ENCODE results near the gene NCOA3.
"Not testable (repeated sequence)": the region's sequence is repeated elsewhere in the genome, so short reads cannot be mapped to it uniquely, and the experiment has no call there.

The NCOA3 gene

GRCh38 chr20:47506850-47507249 lies 5.2 kb downstream of the NCOA3 start:
- H3K27ac ChIP-seq (ENCODE audit: low read depth, low read length) = no peak overlapping the region
- H2BK15ac ChIP-seq (replicated peaks; ENCODE audit: low read depth) = no peak overlapping the region
- H3K79me1 ChIP-seq (ENCODE audit: low read length) = peaks cover 9% of the 10 kb centered on the region
- no peak overlapping the region for H4K8ac ChIP-seq (ENCODE audit: low read depth, low read length)
- no peak overlapping the region for H3K18ac ChIP-seq (ENCODE audit: low read length)
- H3K56ac ChIP-seq (ENCODE audit: low read length) = no peak overlapping the region
- no peaks in the 10 kb centered on the region for H3K27me3 ChIP-seq (ENCODE audit: insufficient read depth, low read length, poor library complexity)
- no peak overlapping the region for H2AK5ac ChIP-seq (ENCODE audit: low read length)
- H2BK120ac ChIP-seq (ENCODE audit: low read depth, low read length) = no peak overlapping the region
- H3K4me1 ChIP-seq (ENCODE audit: control insufficient read depth, low read depth, low read length) = no peaks in the 10 kb centered on the region
- H3K23ac ChIP-seq (ENCODE audit: low read length) = no peak overlapping the region
- DNase-seq = no peak
- WGBS (ENCODE audit: extremely low coverage, insufficient coverage, low lambda C conversion rate) = no CpG with 5 or more reads among the region's 2 CpGs
- no peak overlapping the region for H4K5ac ChIP-seq (ENCODE audit: low read length)
- H3K9ac ChIP-seq (ENCODE audit: low read length) = no peak overlapping the region
- H3K4ac ChIP-seq (ENCODE audit: low read depth, low read length) = no peak overlapping the region
- H2BK5ac ChIP-seq (ENCODE audit: low read length) = no peak overlapping the region
- H3K36me3 ChIP-seq (ENCODE audit: control insufficient read depth, insufficient read depth, low read length) = no peaks in the 10 kb centered on the region
- peaks cover 38% of the 10 kb centered on the region for H3K79me2 ChIP-seq (ENCODE audit: control insufficient read depth, insufficient read depth, low read length)
- H3K4me2 ChIP-seq (ENCODE audit: low read length) = no peak overlapping the region
- H3K4me3 ChIP-seq (ENCODE audit: low read length) = no peak overlapping the region

GRCh38 chr20:47507275-47507981 lies 5.7 kb downstream of the NCOA3 start:
- not testable (repeated sequence) for H3K4ac ChIP-seq (ENCODE audit: low read depth, low read length); H2AK5ac ChIP-seq (ENCODE audit: low read length); H3K4me3 ChIP-seq (ENCODE audit: low read length)

GRCh38 chr20:47508278-47508677 lies 6.6 kb downstream of the NCOA3 start:
- Histone ChIP-seq H3K27me3 (ENCODE audit: insufficient read depth, low read length, poor library complexity) (no peaks in the 10 kb centered on the region), H3K36me3 (ENCODE audit: control insufficient read depth, insufficient read depth, low read length) (no peaks in the 10 kb centered on the region), H2BK120ac (ENCODE audit: low read depth, low read length) (no peak overlapping the region), H2BK15ac (replicated peaks; ENCODE audit: low read depth) (no peak overlapping the region), H3K4ac (ENCODE audit: low read depth, low read length) (no peak overlapping the region), H3K4me2 (ENCODE audit: low read length) (no peak overlapping the region), H4K5ac (ENCODE audit: low read length) (no peak overlapping the region), H3K18ac (ENCODE audit: low read length) (no peak overlapping the region), H3K4me3 (ENCODE audit: low read length) (no peak overlapping the region), H3K27ac (ENCODE audit: low read depth, low read length) (no peak overlapping the region), H3K56ac (ENCODE audit: low read length) (no peak overlapping the region), H4K8ac (ENCODE audit: low read depth, low read length) (no peak overlapping the region), H3K79me2 (ENCODE audit: control insufficient read depth, insufficient read depth, low read length) (peaks cover 33% of the 10 kb centered on the region), H2BK5ac (ENCODE audit: low read length) (no peak overlapping the region), H3K23ac (ENCODE audit: low read length) (no peak overlapping the region), H2AK5ac (ENCODE audit: low read length) (no peak overlapping the region), H3K9ac (ENCODE audit: low read length) (no peak overlapping the region), H3K4me1 (ENCODE audit: control insufficient read depth, low read depth, low read length) (no peaks in the 10 kb centered on the region), H3K79me1 (ENCODE audit: low read length) (peaks cover 9% of the 10 kb centered on the region)
- DNase-seq = no peak

More at GRCh38 chr20:47507275-47507981, 5.7 kb downstream of the NCOA3 start:
- H3K79me1 ChIP-seq (ENCODE audit: low read length); H3K18ac ChIP-seq (ENCODE audit: low read length); H3K27me3 ChIP-seq (ENCODE audit: insufficient read depth, low read length, poor library complexity); H3K56ac ChIP-seq (ENCODE audit: low read length); H4K8ac ChIP-seq (ENCODE audit: low read depth, low read length); H3K4me1 ChIP-seq (ENCODE audit: control insufficient read depth, low read depth, low read length); H2BK5ac ChIP-seq (ENCODE audit: low read length); H4K5ac ChIP-seq (ENCODE audit: low read length); H3K4me2 ChIP-seq (ENCODE audit: low read length); H3K9ac ChIP-seq (ENCODE audit: low read length); H2BK15ac ChIP-seq (replicated peaks; ENCODE audit: low read depth); H3K27ac ChIP-seq (ENCODE audit: low read depth, low read length); H3K23ac ChIP-seq (ENCODE audit: low read length); H2BK120ac ChIP-seq (ENCODE audit: low read depth, low read length); DNase-seq; H3K36me3 ChIP-seq (ENCODE audit: control insufficient read depth, insufficient read depth, low read length): not testable (repeated sequence)
- H3K79me2 ChIP-seq (ENCODE audit: control insufficient read depth, insufficient read depth, low read length) = peaks cover 38% of the 10 kb centered on the region
- WGBS (ENCODE audit: extremely low coverage, insufficient coverage, low lambda C conversion rate) = no CpG with 5 or more reads among the region's 9 CpGs

- no peak overlapping the region for H3K4ac ChIP-seq (ENCODE audit: low read depth, low read length)
- H4K5ac ChIP-seq (ENCODE audit: low read length) = no peak overlapping the region
- H2BK120ac ChIP-seq (ENCODE audit: low read depth, low read length) = no peak overlapping the region
- H3K36me3 ChIP-seq (ENCODE audit: control insufficient read depth, insufficient read depth, low read length) = no peaks in the 10 kb centered on the region
- H2AK5ac ChIP-seq (ENCODE audit: low read length) = no peak overlapping the region
- H3K27ac ChIP-seq (ENCODE audit: low read depth, low read length) = no peak overlapping the region
- no peak overlapping the region for H3K18ac ChIP-seq (ENCODE audit: low read length)
- H3K9ac ChIP-seq (ENCODE audit: low read length) = no peak overlapping the region
- no peaks in the 10 kb centered on the region for H3K27me3 ChIP-seq (ENCODE audit: insufficient read depth, low read length, poor library complexity)
- DNase-seq = no peak
- H4K8ac ChIP-seq (ENCODE audit: low read depth, low read length) = no peak overlapping the region
- H2BK15ac ChIP-seq (replicated peaks; ENCODE audit: low read depth) = no peak overlapping the region
- H3K23ac ChIP-seq (ENCODE audit: low read length) = no peak overlapping the region
- WGBS (ENCODE audit: extremely low coverage, insufficient coverage, low lambda C conversion rate) = no CpG with 5 or more reads among the region's 6 CpGs
- H3K79me2 ChIP-seq (ENCODE audit: control insufficient read depth, insufficient read depth, low read length) = peaks cover 29% of the 10 kb centered on the region
- no peak overlapping the region for H3K4me3 ChIP-seq (ENCODE audit: low read length)
- H2BK5ac ChIP-seq (ENCODE audit: low read length) = no peak overlapping the region
- H3K4me2 ChIP-seq (ENCODE audit: low read length) = no peak overlapping the region
- H3K56ac ChIP-seq (ENCODE audit: low read length) = no peak overlapping the region
- H3K4me1 ChIP-seq (ENCODE audit: control insufficient read depth, low read depth, low read length) = no peaks in the 10 kb centered on the region
- peaks cover 9% of the 10 kb centered on the region for H3K79me1 ChIP-seq (ENCODE audit: low read length)
Observed at GRCh38 chr20:47509104-47509661, 7.5 kb downstream of the NCOA3 start.

GRCh38 chr20:47509685-47510084 lies 8.0 kb downstream of the NCOA3 start:
- Histone ChIP-seq H2AK5ac (ENCODE audit: low read length) (no peak overlapping the region), H3K9ac (ENCODE audit: low read length) (no peak overlapping the region), H2BK5ac (ENCODE audit: low read length) (no peak overlapping the region), H3K79me1 (ENCODE audit: low read length) (peaks cover 9% of the 10 kb centered on the region), H3K4me2 (ENCODE audit: low read length) (no peak overlapping the region), H3K27ac (ENCODE audit: low read depth, low read length) (no peak overlapping the region), H3K27me3 (ENCODE audit: insufficient read depth, low read length, poor library complexity) (no peaks in the 10 kb centered on the region), H3K4me3 (ENCODE audit: low read length) (no peak overlapping the region), H2BK15ac (replicated peaks; ENCODE audit: low read depth) (no peak overlapping the region), H2BK120ac (ENCODE audit: low read depth, low read length) (no peak overlapping the region), H4K8ac (ENCODE audit: low read depth, low read length) (no peak overlapping the region), H3K18ac (ENCODE audit: low read length) (no peak overlapping the region), H3K36me3 (ENCODE audit: control insufficient read depth, insufficient read depth, low read length) (no peaks in the 10 kb centered on the region), H3K56ac (ENCODE audit: low read length) (no peak overlapping the region), H4K5ac (ENCODE audit: low read length) (no peak overlapping the region), H3K4me1 (ENCODE audit: control insufficient read depth, low read depth, low read length) (no peaks in the 10 kb centered on the region), H3K23ac (ENCODE audit: low read length) (no peak overlapping the region), H3K79me2 (ENCODE audit: control insufficient read depth, insufficient read depth, low read length) (peaks cover 29% of the 10 kb centered on the region), H3K4ac (ENCODE audit: low read depth, low read length) (no peak overlapping the region)
- no CpG with 5 or more reads among the region's 1 CpG for WGBS (ENCODE audit: extremely low coverage, insufficient coverage, low lambda C conversion rate)
- no peak for DNase-seq

GRCh38 chr20:47515843-47516242 lies 14.2 kb downstream of the NCOA3 start:
- Histone ChIP-seq H3K27me3 (ENCODE audit: insufficient read depth, low read length, poor library complexity) (no peaks in the 10 kb centered on the region), H3K4me1 (ENCODE audit: control insufficient read depth, low read depth, low read length) (no peaks in the 10 kb centered on the region), H4K8ac (ENCODE audit: low read depth, low read length) (no peak overlapping the region), H3K4me3 (ENCODE audit: low read length) (no peak overlapping the region), H3K9ac (ENCODE audit: low read length) (no peak overlapping the region), H3K79me1 (ENCODE audit: low read length) (peaks cover 8% of the 10 kb centered on the region), H3K18ac (ENCODE audit: low read length) (no peak overlapping the region), H3K27ac (ENCODE audit: low read depth, low read length) (no peak overlapping the region), H2AK5ac (ENCODE audit: low read length) (no peak overlapping the region), H3K56ac (ENCODE audit: low read length) (no peak overlapping the region), H2BK5ac (ENCODE audit: low read length) (no peak overlapping the region), H3K36me3 (ENCODE audit: control insufficient read depth, insufficient read depth, low read length) (no peaks in the 10 kb centered on the region), H3K4me2 (ENCODE audit: low read length) (no peak overlapping the region), H2BK15ac (replicated peaks; ENCODE audit: low read depth) (no peak overlapping the region), H3K79me2 (ENCODE audit: control insufficient read depth, insufficient read depth, low read length) (peaks cover 11% of the 10 kb centered on the region), H4K5ac (ENCODE audit: low read length) (no peak overlapping the region), H2BK120ac (ENCODE audit: low read depth, low read length) (no peak overlapping the region), H3K4ac (ENCODE audit: low read depth, low read length) (no peak overlapping the region), H3K23ac (ENCODE audit: low read length) (no peak overlapping the region)
- WGBS (ENCODE audit: extremely low coverage, insufficient coverage, low lambda C conversion rate) = no CpG with 5 or more reads among the region's 1 CpG
- DNase-seq = no peak

All from mesendoderm (in vitro differentiated cells).